GM19240 (cell line): ENCODE data around the gene ELL2.
"Not testable (repeated sequence)": the region's sequence is repeated elsewhere in the genome, so short reads cannot be mapped to it uniquely, and the experiment has no call there.

ENCODE experiments used
- DNase-seq: peaks from one replicate; pipeline ENCODE4 v3.0.0; 2011; ENCODE audit warnings: low spot score; ENCODE audit not compliant: insufficient read length

Gene ELL2

DNA sequence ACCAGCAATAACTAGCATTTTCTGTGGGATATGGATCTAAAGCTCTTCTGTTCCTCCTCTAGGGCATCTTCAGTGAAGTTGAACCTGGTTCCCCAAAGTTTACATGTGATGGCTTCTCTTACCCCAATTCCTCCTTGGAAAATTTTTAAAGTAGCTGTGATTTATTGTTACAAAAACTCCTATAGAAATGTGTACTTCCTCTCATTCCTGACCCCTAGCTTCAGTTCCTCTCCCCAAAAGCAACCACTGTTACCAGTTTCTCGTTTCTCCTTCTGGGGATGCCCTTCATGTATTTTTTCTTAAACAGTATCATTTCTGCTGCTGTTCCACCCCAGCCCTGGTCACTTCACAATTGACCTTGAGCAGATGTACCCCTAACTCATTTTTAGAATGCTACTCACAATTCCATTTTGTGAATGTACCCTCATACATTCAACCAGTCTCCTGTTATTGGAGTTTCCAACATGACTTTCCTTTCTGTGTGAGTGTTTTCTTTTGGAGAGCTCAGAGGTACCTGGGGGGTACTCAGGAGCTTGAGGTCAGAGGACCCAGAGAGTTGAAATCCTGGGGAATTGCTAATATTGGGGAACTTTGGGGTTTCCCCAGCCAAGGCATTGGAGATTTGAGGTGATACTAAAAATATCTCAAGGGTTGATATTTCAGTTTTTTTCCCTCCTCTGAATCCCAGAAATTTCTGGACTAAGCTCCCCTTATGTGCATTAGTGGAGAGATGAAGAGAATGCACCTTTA is 120.5 kb downstream of the ELL2 start:
- no peak for DNase-seq

DNA sequence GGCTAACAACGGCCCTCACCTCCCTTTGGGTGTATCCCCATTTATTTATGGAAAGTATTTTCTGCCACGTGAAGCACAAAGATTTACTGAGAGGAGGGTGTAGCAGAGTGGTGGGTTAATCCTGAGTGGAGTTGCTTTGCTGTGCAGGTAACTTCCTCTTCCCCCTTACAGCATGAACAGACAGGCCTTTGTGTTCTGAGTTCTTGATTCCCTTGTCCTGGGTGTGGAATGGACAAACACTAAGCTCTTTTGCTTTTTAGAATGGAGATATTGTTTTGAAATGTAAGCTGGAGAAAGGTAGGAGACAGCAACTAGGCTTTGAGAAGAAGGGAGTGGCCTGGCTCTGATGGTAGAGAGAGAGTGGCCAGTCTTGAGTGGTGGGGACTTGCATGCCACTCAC is 122.0 kb downstream of the ELL2 start:
- DNase-seq, result no peak

DNA sequence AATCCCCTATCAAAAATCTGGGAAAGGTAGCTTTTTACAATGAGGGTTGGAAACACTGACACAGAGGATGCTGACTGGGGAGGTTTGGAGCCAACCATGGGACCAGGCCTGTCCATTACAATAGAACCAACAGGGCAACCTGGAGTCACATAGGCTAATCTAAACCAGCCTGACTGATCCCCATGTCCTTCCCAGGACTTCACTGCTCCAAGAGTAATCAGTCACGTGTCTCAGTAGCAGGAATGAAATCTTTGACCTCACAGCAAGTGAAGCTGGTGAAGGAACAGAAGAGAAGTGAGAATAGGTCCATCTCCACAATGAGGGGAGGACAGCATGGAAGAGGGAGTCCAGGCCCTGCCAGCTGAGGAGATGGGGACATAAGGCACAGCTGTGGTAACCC is 123.1 kb downstream of the ELL2 start:
- no peak for DNase-seq

DNA sequence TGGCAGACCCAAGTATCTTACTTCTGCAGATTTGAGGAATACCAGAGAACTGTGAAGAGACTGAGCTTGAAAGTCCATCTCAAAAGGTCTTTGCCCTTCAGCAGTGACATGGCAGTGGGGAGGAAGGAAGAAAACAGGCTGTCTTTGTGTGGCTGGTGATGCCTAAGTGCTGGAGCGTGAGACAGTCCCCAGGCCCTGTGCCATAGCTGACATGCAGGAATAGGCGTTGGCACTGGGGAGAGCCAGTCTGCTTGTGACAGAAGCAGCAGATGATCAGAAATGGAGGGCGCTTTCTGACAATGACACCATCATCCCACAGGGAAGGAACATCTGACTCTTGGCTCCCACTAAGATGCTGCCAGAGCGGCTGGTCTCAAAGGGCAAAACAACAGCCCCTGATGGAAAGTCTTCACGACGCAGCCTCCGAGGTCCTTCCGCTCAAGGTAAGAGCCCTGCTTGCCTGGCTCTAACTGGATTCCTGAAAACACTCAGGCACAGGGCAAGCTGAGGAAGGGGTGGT is 123.6 kb downstream of the ELL2 start:
- no peak for DNase-seq

DNA sequence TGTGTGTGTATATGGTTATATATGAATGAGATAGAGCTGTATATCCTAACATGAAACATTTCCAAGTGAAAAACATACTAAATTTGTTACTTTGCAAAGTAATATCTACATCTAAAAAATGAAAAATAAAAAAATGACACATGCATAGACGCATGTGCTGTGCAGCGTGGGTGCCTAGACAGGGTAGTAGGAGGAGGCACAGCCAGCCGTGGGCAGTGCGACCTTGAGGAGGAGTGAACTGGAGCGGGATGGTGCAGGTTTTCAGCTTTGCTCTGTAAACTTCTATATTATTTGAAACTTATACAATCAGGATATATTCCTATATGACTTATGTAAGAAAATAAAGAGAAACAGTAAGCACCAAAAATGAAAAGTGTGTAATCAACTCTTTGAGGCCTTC is 124.2 kb downstream of the ELL2 start:
- no peak for DNase-seq

DNA sequence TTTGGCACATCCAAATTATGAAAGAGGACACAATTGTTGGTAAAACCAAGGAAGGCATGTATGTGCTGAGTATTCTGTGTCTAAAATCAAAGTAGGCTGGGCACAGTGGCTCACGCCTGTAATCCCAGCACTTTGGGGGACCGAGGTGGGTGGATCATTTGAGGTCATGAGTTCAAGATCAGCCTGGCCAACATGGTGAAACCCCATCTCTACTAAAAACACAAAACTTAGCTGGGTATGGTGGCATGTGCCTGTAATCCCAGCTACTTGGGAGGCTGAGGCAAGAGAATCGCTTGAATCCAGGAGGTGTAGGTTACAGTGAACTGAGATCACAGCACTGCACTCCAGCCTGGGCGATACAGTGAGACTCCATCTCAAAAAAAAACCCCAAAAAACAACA is 124.7 kb downstream of the ELL2 start:
- not testable (repeated sequence) for DNase-seq

DNA sequence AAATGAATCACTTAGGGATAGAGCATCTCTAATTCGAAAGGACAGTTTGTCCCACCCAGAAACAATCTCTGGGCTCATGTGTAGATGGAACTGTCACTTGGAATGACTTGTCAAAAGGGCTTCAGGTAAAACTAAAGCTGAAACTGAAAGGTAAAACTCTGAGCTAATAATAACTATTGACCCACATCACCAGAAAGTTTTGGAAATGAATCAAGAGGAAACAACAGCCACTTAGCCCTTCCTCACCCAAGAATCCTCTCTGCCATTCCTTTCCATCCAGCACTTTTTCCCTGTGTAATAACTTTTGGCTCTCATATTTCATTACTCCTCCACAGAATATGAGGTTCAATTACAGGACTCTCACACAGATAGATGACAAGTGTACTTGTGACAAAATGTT is 125.1 kb downstream of the ELL2 start:
- no peak for DNase-seq

DNA sequence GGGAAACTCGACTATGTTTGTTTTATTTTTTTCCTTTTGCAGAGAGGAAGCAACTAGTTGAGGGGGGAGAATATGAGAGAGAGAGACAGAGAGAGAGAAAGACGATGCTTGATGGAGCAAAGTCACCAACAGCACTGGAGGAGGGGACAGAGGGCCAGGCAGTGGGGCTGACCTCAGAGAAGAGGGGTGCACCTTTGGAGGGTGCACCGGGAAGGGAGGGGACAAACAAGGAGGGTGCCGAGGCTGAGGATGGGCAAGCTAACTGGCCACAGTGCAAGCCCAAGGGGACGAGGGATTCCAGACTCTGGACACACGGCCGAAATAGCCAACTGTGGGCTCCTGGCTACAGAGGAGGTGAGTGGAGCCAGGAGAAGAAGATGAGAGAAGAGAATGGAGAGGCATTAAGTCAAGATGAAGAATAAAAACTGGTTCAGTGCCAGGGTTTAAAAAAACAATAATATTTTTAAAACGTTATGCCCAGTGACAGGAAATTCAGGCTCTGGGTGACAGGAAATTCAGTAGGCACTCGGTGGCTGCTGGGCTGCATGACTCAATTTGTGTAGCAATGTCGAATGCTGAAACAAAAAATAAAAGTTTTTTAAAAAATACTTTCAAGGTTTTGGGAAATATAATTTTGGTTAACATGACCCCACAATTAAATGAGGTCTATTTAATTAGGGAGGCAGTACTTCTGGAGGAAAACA is 125.8 kb downstream of the ELL2 start:
- no peak for DNase-seq
